C4-2B (cell line): Measurements from ENCODE around the gene WFDC6.

Experiments
- ZFX ChIP-seq: fragments of 450-650 bp; IDR thresholded peaks from 2 replicates; pipeline ENCODE4 v1.6.1; 2017
- TF ChIP-seq, protein P1 (sequence below): fragments of 450-650 bp; conservative IDR thresholded peaks from 2 replicates; pipeline ENCODE4 v1.5.1; 2017; ENCODE audit warnings: mild to moderate bottlenecking

GRCh38 chr20:45538209-45538799, 978 bp downstream of the WFDC6 start:
- TF ChIP-seq, protein P1, sequence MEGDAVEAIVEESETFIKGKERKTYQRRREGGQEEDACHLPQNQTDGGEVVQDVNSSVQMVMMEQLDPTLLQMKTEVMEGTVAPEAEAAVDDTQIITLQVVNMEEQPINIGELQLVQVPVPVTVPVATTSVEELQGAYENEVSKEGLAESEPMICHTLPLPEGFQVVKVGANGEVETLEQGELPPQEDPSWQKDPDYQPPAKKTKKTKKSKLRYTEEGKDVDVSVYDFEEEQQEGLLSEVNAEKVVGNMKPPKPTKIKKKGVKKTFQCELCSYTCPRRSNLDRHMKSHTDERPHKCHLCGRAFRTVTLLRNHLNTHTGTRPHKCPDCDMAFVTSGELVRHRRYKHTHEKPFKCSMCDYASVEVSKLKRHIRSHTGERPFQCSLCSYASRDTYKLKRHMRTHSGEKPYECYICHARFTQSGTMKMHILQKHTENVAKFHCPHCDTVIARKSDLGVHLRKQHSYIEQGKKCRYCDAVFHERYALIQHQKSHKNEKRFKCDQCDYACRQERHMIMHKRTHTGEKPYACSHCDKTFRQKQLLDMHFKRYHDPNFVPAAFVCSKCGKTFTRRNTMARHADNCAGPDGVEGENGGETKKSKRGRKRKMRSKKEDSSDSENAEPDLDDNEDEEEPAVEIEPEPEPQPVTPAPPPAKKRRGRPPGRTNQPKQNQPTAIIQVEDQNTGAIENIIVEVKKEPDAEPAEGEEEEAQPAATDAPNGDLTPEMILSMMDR = peak; percentile 8; the same call in 1 of the 2 replicates
- no peak for TF ChIP-seq ZFX
